Activated CD4-positive, alpha-beta T cell treated with anti-CD3 and anti-CD28 coated beads for 48 hours (primary cell): ENCODE results near the gene MBOAT2.
"Not testable (repeated sequence)": the region's sequence is repeated elsewhere in the genome, so short reads cannot be mapped to it uniquely, and the experiment has no call there.

Source experiments
- DNase-seq: peaks from one replicate; pipeline ENCODE4 v3.0.0-alpha.2; 2020

MBOAT2 gene

DNA sequence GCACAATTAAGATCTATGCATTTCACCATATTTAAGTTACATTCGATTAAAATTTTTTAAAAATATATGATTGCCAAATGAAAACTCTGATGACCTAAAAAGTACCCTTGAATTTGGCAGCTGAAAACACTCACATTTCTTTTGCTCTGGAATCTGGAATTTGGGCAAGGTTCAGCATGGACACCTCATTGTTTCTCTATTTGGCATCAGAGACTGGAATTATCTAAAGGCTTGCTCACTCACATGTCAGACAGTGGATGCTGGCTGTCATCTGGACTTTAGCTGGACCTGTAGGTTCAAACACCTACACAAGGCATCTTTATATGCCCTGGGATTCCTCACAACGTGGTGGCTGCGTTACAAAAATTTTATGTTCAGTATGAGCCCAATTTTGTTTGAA lies 16.1 kb downstream of the MBOAT2 start:
- no peak for DNase-seq

DNA sequence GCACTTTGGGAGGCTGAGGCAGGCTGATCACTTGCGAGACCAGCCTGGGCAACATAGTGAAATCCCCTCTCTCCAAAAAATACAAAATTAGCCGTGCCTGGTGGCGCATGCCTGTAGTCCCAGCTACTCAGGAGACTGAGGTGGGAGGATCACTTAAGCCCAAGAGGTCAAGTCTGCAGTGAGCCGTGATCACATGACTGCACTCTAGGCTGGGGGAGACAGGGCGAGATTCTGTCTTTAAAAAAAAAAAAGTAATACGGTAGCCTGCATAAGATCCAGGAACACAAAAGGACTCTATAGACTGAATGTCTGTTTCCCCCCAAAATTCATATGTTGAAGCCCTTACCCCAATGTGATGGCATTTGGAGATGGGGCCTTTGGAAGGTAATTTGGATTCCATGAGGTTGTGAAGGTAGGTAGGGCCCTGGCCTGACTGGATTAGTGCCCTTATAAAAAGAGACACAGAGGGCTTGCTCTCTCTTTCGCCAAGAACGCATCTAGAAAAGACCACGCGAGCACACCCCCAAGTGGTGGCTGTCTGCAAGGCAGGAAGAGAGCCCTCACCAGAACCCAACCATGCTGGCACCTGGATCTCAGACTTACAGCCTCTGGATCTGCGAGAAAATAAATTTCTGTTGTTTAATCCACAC lies 17.0 kb downstream of the MBOAT2 start:
- peak; percentile 18 for DNase-seq

DNA sequence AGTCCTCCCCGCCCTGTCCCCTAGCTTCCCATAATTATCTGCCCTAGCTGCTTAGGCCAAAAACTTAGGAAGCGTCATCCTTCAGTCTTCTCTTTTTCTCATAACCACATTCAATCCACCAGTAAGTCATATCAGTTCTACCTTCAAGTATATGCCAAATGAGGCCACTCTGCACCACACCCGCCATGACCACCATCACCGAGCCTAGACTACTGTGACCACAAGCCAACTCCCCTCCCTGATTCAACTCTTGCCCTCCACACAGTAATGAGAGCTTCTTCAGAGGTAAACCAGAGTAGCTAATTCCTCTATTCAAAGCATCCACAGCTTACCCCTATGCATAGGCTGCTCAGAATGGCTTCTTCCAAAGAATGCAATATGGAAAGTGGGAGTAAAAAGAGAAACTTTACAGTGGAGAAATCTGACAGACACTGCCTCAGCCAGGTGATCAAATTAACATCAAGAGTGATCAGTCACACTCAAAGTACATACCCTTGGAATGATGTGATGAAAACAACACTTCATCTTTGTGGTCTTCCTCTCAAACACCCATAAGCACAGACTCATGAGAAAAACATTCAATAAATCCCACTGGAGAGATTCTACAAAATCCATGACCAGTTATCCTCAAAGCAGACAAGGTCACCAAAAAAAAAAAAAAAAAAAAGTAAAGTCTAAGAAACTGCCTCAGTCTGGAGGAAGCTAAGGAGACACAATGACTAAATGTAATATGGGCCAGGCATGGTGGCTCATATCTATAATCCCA lies 17.7 kb downstream of the MBOAT2 start:
- DNase-seq, result no peak

DNA sequence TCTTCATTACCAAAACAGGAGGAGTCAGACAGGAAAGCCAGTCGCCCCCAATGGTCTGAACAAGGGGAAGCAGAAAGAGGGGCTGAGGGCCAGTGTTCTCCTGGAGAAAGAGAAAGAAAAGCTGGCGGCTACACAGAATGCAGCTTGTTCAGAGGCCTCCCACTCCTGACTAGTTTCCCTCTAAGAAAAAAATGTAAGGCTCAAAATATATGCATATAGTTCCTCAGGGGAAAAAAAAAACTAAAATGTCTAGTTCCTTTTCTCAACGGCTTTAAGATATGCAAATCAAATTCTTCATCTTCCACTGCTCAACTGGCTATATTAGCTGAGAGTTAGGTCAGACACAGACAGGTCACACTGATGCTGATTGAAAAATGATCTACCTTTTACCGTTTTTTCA lies 18.6 kb downstream of the MBOAT2 start:
- DNase-seq, result no peak

DNA sequence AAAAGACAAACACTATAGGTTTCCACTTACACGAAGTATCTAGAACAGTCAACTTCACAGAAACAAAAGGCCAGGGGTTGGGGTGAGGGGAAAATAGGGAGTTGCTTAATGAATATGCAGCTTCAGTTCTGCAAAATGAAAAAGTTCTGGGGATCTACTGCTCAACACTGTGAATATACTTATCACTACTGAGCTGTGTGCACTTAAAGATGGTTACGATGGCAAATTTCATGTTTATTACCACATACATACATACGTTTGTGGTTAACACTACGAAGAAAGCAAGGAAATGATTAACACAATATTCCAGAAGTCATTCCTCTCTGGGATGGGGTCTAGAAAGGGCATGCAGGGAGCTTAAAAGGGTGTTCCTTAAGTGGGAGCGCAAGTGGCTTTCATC lies 19.3 kb downstream of the MBOAT2 start:
- DNase-seq, result no peak

DNA sequence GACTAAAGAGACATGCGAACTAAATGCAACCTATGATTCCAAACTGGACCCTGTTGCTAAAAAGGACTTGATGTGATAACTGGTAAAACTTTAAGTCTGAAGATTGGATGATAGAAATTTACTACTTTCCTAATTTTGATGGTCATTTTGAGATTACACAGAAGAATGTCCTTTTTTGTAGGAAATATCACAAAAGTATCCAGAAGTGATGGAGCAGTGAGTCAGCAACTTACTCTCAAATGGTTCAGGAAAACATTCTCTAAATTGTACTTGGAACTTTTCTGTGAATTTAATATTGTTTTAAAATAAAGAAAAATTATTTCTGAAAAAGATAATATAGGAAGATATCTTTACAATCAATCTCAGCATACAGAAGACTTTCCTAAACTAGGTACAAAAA lies 19.9 kb downstream of the MBOAT2 start:
- DNase-seq, result no peak

DNA sequence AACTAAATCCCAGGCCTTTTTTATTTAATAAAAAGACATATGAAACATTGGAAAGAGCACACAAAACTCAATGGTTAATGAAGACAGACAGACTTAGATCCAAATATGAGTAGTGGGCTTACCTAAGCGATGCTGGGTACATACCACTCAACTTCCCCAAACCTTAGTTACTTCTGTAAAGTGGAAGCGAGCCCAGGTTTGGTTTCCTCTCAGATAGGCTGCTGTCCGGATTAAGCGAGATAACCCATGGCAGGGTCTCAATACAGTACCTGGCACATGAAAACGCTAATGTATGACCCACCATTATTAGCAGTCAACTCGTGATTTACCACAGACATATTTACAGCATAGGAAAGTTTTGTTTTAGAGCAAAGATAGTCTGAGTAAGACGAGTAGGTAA lies 21.6 kb downstream of the MBOAT2 start:
- no peak for DNase-seq

DNA sequence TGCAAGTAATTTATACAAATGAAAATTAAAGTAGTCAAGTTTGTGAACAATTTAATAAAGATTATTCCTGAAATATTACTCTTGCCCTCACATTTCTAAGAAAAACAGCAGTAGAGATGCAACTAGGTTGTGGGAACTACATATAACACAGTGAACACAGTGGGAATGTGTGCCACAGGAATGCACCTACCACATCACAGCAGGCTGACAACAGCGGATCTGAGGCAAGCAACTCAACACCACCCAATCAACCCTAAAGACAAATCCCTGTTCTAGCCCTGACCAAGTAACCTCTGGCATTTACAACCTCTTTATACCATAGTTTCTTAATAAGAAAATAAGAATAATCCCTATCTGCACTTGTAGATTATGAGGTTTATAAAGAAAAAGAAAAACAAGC lies 23.4 kb downstream of the MBOAT2 start:
- DNase-seq, result no peak

DNA sequence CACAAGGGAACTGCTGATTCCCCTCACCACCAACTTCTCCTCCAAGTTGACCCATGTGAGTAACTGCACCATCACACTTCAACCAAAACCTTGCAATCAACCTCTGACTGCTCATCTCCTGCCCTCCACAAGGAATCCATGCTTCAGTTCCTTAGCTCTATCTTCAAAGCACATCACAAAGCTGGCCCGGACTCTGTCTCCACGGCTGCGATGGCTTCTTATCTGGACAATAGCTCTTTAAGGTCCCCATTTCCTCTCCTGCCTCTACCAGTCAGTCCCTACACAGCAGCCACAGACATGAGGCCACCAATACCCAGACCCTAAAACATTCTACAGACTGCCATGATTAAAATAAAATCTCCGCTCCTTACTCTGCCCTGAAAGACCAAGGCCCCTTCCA lies 25.7 kb downstream of the MBOAT2 start:
- no peak for DNase-seq

DNA sequence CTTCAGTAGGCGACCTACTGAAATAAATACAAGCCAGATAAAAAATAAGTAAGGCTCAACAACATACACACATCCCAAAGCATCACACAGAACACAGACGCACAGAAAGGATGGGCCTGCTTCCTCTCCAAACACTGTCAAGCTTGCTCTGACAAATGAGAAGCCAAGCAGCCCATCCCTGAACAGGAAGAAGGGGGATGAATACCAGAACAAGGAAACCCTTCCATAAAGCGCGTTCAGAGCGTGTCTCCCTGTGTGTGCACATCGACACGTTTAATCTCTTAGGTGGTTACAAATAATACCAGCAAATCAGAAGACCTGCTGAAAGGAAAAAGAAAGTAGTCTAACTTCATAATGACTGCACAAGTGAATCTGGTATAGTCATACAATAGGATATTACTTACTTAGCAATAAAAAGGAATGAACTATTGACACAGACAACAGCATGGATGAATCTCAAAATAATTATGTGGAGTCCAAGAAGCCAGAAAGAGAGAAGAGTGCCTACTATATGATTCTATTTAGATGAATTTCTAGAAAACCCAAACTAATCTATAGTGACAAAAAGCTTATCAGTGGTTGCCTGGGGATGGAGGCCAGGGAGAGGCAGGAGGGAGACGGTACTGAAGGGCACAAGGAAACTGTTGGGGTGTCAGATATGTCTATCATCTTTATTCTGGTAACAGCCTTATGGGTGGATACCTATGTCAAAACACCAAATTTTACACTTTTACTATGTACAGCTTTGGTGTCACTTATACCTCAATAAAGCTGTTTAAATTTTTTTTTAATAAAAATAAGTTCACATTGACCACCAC lies 26.8 kb downstream of the MBOAT2 start:
- no peak for DNase-seq

DNA sequence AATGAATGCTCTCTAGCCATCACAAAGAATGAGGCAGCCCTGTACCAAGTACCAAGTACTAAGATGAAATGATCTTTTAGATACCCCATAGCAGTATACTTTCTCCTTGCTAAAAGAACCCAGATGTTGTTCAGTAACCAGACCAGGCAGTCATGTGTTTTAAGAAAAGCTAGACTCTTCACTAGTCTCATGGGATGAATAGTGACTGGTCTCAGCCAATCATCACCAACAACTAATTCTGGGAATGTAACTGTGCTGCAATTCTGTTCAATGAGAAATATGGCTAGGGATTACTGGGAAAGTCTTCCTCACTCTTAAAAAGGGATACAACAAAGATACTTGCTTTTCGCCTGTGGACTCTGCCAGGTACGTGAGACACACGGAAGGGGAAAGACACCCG lies 29.5 kb downstream of the MBOAT2 start:
- no peak for DNase-seq

DNA sequence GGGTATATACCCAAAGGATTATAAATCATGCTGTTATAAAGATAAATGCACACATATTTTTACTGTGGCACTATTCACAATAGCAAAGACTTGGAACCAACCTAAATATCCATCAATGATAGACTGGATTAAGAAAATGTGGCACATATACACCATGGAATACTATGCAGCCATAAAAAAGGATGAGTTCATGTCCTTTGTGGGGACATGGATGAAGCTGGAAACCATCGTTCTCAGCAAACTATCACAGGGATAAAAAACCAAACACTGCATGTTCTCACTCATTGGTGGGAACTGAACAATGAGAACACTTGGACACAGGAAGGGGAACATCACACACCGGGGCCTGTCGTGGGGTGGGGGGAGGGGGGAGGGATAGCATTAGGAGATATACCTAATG lies 30.5 kb downstream of the MBOAT2 start:
- not testable (repeated sequence) for DNase-seq

DNA sequence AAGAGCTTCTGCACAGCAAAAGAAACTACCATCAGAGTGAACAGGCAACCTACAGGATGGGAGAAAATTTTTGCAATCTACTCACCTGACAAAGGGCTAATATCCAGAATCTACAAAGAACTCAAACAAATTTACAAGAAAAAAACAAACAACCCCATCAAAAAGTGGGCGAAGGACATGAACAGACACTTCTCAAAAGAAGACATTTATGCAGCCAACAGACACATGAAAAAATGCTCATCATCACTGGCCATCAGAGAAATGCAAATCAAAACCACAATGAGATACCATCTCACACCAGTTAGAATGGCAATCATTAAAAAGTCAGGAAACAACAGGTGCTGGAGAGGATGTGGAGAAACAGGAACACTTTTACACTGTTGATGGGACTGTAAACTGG lies 30.9 kb downstream of the MBOAT2 start:
- not testable (repeated sequence) for DNase-seq

DNA sequence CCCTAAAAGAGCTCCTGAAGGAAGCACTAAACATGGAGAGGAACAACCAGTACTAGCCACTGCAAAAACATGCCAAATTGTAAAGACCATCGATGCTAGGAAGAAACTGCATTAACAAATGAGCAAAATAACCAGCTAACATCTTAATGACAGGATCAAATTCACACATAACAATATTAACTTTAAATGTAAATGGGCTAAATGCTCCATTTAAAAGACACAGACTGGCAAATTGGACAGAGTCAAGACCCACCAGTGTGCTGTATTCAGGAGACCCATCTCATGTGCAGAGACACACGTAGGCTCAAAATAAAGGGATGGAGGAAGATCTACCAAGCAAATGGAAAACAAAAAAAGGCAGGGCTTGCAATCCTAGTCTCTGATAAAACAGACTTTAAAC lies 34.1 kb downstream of the MBOAT2 start:
- DNase-seq, result not testable (repeated sequence)

DNA sequence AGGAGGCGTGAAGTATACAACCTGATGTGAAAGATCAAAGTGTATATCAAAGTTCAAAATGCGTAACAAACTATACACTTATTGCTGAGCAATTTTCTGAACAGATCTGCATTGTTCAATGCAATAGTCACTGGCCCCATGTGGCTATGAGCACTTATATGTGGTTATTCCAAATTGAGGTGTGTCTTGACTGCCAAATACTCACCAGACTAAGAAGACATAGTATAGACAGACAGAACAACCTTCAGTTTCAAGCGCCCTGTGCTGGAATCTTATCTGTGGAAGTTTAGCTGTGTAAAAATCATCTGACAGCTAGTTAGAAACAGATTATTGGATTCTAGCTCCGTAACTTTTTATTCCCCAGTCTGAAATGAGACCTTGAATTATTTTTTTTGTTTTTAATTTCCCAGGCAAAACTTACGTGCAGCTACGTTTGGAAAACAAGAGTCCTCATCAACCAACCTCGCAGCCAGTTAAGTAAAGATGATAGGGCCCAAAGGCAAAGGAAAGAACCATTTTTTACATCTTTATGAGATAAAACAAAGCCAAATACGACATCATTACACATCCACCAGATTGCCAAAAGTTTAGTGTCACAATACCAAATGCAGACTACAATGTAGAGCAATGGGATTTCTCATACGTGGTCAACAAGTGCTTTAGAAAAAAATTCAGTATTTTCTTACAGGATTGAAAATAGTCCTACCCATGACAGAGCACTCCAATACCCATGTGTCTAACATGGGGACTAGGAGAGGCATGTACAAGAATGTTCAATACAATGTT lies 37.2 kb downstream of the MBOAT2 start:
- no peak for DNase-seq

DNA sequence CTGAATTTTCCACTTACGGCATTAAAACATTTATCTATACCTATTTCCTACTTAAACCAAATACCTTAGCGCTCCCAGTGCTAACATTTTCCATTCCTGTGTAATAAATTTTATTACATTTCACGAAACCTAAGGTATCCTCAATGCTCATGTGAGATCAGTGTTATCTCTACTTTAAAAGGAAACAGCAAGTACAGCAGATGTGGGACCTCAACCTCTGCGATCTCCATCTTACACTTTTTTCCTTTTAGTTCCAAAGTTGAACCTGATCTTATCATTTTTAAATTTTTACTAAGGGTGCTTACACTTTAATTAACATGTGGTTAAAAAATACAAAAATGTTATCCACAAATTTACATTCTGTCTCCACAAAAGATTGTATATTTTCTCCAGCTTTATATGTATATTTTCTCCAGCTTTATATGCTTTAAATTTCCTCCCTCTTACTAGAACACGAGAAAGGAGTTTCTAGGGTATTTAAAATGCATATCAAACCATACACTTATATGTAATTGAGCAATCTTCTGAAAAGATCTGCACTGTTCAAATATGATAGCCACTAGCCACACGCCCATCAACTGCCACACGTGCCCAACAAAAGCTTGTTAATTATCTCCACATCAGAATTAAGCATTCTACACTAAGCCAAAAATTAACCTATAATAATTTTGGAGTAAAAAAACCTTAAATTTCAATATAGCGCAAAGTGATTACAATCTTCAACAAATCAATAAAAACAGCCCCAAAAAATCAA lies 38.1 kb downstream of the MBOAT2 start:
- DNase-seq, result no peak

DNA sequence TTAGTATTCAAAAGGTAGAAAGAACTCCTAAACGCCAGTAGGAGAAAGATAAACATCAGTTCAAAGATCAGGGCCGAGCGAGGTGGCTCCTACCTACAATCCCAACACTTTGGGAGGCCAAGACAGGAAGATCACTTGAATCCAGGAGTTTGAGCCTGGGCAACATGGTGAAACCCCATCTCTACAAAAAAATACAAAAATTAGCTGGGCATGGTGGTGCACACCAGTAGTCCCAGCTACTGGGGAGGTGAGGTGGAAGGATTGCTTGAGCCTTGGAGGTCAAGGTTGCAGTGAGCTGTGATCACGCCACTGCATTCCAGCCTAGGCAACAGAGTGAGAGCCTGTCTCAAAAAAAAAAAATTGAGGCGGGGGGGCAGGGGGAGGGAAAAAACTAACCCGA lies 40.6 kb downstream of the MBOAT2 start:
- DNase-seq, result no peak

DNA sequence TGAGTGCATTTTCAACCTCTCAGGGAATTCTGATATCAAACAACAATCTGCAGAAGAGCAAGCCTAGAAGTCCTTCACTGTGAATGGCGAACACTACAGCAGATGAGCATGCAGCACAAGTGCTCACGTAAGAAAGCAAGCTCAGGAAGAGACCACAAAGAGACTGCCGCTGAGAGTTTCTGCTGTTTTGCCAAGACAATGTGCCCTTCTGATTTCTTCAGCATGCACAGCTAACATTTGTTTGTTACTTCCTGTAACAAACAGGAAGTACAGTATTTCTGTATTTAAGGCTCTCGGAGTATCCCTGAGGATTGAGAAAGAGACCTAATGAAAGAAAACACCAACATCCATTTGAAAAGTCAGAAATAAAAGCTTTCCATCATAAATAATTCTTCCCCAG lies 45.9 kb downstream of the MBOAT2 start:
- no peak for DNase-seq

DNA sequence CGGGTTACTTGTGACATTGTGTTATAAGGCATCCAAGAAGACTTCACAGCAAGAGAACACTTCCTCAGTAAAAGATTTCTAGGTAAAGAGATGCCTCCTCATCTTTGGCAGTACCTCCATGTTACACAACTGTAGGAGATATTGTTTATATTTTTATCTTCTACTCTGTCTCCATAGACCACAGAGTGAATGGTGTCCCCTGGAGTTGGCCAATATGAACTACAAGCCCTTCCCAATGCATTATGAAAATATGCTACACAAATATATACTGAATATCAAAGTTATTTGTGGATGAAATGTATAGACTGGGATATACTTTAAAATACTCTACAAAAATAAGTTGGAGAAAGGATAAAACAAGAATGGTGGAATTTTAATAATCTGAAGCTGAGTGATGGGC lies 46.7 kb downstream of the MBOAT2 start:
- no peak for DNase-seq

DNA sequence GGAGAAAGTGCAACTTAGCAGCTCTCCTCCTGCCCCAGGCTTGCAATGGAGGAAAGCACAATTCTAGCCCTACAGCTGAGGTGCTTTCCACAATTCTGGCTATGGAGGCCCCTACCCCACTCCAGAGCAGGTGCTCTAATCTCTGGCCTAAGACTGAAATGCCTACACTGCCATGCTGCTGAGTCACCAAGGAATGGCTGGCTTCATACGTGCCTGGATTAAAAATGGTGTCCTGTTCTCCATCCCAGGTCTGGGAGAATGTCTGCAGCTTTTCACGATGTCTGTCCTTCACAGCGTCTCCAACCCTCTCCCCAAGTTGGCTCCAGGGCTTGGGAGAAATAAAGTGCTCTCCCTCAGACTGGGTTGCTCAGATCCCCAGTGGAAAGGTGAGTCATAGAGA lies 48.5 kb downstream of the MBOAT2 start:
- DNase-seq, result no peak

DNA sequence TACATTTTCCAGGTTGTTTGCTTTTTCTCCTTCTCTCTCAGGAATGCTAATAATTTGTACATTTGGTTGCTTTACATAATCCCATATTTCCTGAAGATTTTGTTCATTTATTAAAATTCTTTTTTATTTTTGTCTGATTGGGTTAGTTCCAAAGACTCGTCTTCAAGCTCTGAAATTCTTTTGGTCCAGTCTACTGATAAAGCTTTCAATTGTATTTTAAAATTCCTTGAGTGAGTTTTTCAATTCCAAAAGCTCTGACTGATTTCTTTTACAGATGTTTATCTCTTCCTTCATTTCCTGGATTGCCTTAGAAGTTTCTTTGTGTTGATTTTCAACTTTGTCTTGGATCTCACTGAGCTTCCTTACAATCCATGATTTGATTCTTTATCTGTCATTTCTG lies 50.0 kb downstream of the MBOAT2 start:
- no peak for DNase-seq

DNA sequence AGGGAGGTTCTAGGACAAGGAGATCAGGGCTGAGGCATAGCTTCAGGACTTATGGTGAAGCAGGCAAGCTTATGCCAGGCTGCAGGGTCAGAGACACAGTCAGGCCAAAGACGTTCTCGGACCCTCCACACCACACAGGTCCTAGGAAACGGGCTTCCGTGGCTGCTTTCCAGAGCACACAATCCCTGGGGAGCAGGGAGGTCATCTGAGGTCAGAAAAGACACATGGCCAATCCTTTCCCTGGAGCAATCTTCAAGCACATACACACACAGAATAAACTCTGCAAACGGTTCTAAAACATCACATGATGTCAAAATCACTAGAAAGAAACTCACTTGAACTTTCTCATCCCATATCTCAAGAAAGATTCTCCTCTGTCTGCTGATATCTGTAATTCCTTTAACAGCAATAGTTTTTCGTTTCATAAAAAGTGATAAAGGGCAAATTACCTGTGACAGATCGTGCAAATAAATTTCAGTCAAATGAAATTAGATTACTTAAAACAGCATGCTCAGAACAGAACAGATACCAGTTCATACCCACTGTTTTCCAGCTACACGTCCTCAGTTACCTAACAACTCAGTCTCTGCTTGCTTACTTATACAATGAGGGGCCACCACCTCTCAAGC lies 63.9 kb downstream of the MBOAT2 start:
- no peak for DNase-seq
